Measurements from ENCODE around the gene MACO1. TPM values are rescaled to one million over a fixed set of nuclear protein-coding genes. Genes with fewer than 3 reads are reported as not detected.

Gene MACO1
- total and polyA plus RNA-seq, 9 of the 15 experiments (the other 6 are each of a cell fraction or from before 2014, with no cell fraction given): 4.6 to 28.4 (median 21.7) TPM

DNA sequence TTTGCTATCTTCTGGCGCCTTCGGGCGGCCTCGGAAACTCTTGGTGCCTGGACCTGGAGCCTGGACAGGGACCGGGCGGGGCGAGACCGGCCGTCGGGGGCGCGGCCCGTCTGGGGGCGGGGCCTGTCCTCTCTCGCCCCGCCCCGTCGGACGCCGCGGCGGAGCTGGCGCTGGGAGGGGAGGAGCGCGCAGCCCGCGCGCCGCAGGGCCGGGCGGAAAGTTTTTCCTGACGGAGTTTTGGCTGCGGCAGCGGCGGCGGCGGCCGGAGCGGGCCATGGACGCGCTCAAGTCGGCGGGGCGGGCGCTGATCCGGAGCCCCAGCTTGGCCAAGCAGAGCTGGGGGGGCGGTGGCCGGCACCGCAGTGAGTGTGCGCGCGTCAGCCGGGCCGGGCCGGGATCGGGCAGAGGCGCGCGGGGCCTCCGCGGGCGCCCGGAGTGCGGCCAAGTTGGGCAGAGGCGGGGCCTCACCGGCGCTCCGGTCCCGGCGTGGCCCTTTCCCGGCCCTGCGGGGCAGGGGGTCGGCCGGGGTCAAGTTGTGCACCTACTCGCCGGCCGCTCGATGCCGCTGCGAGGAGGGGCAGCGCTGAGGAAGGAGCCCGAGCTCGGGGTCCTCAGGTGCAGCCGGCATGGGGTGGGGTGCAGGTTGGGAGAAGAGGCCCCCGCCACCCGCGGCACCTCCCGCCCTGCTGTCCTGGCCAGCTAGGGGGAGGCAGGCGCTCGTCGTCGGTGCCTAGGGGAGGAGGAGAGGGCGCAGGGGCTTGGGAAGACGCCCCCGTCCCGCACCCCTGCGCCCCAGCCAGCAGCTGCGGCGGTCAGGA lies 112.9 kb downstream of the MACO1 start, which contains the start of gene LDLRAP1 (continued):
- TF ChIP-seq, protein P1, sequence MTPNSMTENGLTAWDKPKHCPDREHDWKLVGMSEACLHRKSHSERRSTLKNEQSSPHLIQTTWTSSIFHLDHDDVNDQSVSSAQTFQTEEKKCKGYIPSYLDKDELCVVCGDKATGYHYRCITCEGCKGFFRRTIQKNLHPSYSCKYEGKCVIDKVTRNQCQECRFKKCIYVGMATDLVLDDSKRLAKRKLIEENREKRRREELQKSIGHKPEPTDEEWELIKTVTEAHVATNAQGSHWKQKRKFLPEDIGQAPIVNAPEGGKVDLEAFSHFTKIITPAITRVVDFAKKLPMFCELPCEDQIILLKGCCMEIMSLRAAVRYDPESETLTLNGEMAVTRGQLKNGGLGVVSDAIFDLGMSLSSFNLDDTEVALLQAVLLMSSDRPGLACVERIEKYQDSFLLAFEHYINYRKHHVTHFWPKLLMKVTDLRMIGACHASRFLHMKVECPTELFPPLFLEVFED (CRISPR knock-in tag; conservative IDR thresholded peaks at IDR 0.05): no peak
- no peak for TF ChIP-seq SRSF9 (IDR thresholded peaks at IDR 0.05; ENCODE audit: borderline replicate concordance, low read depth, low read length)
- TF ChIP-seq NFXL1 (CRISPR knock-in tag; IDR thresholded peaks at IDR 0.05): no peak
- TF ChIP-seq ZNF121 (CRISPR knock-in tag; conservative IDR thresholded peaks at IDR 0.05): no peak
- TF ChIP-seq ZNF134 (CRISPR knock-in tag; conservative IDR thresholded peaks at IDR 0.05): no peak
- TF ChIP-seq, protein P2, sequence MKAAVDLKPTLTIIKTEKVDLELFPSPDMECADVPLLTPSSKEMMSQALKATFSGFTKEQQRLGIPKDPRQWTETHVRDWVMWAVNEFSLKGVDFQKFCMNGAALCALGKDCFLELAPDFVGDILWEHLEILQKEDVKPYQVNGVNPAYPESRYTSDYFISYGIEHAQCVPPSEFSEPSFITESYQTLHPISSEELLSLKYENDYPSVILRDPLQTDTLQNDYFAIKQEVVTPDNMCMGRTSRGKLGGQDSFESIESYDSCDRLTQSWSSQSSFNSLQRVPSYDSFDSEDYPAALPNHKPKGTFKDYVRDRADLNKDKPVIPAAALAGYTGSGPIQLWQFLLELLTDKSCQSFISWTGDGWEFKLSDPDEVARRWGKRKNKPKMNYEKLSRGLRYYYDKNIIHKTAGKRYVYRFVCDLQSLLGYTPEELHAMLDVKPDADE (conservative IDR thresholded peaks at IDR 0.05; ENCODE audit: control insufficient read depth, low read depth, low read length): no peak; the same call in 1 of the 2 replicates
- no peak for TF ChIP-seq GABPB2 (CRISPR knock-in tag; conservative IDR thresholded peaks at IDR 0.05)
- peak; percentile 21; the same call in 1 of the 2 replicates for TF ChIP-seq ZNF431 (CRISPR knock-in tag; IDR thresholded peaks at IDR 0.05)
- no peak for TF ChIP-seq NR2C1 (IDR thresholded peaks at IDR 0.05)
- TF ChIP-seq NR2C1 (tag; IDR thresholded peaks at IDR 0.05): no peak
- no peak for TF ChIP-seq ZNF23 (CRISPR knock-in tag; IDR thresholded peaks at IDR 0.05)
- TF ChIP-seq, protein P3, sequence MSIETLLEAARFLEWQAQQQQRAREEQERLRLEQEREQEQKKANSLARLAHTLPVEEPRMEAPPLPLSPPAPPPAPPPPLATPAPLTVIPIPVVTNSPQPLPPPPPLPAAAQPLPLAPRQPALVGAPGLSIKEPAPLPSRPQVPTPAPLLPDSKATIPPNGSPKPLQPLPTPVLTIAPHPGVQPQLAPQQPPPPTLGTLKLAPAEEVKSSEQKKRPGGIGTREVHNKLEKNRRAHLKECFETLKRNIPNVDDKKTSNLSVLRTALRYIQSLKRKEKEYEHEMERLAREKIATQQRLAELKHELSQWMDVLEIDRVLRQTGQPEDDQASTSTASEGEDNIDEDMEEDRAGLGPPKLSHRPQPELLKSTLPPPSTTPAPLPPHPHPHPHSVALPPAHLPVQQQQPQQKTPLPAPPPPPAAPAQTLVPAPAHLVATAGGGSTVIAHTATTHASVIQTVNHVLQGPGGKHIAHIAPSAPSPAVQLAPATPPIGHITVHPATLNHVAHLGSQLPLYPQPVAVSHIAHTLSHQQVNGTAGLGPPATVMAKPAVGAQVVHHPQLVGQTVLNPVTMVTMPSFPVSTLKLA (conservative IDR thresholded peaks at IDR 0.05): 0 out of 4 replicates have a peak, but pooled peaks of 1 of the 2 experiments have one; percentile 25
- TF ChIP-seq, protein P4, sequence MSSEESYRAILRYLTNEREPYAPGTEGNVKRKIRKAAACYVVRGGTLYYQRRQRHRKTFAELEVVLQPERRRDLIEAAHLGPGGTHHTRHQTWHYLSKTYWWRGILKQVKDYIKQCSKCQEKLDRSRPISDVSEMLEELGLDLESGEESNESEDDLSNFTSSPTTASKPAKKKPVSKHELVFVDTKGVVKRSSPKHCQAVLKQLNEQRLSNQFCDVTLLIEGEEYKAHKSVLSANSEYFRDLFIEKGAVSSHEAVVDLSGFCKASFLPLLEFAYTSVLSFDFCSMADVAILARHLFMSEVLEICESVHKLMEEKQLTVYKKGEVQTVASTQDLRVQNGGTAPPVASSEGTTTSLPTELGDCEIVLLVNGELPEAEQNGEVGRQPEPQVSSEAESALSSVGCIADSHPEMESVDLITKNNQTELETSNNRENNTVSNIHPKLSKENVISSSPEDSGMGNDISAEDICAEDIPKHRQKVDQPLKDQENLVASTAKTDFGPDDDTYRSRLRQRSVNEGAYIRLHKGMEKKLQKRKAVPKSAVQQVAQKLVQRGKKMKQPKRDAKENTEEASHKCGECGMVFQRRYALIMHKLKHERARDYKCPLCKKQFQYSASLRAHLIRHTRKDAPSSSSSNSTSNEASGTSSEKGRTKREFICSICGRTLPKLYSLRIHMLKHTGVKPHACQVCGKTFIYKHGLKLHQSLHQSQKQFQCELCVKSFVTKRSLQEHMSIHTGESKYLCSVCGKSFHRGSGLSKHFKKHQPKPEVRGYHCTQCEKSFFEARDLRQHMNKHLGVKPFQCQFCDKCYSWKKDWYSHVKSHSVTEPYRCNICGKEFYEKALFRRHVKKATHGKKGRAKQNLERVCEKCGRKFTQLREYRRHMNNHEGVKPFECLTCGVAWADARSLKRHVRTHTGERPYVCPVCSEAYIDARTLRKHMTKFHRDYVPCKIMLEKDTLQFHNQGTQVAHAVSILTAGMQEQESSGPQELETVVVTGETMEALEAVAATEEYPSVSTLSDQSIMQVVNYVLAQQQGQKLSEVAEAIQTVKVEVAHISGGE (CRISPR knock-in tag; IDR thresholded peaks at IDR 0.05): peak in 1 of 3 experiments; percentile 90; a peak in 2 of 6 replicates
- no peak for TF ChIP-seq TCFL5 (CRISPR knock-in tag; conservative IDR thresholded peaks at IDR 0.05)
- TF ChIP-seq RBM14 (IDR thresholded peaks at IDR 0.05; ENCODE audit: borderline replicate concordance, insufficient read depth, low read depth, low read length): no peak
- TF ChIP-seq TRIM24 (IDR thresholded peaks at IDR 0.05): no peak
- TF ChIP-seq ZFP36 (IDR thresholded peaks at IDR 0.05; ENCODE audit: low read depth, low read length, partially characterized antibody): no peak
- peak; percentile 63 for TF ChIP-seq TAF1 (IDR thresholded peaks at IDR 0.05; ENCODE audit: control insufficient read depth, extremely low read depth, insufficient read depth, low read length, severe bottlenecking)

Measured in K562 (cell line).